Skeletal muscle cell (primary cell): ENCODE results near the gene LAMB4.
"Not testable (repeated sequence)": the region's sequence is repeated elsewhere in the genome, so short reads cannot be mapped to it uniquely, and the experiment has no call there.

ENCODE experiments used
- DNase-seq: peaks from one replicate; pipeline ENCODE4 v3.0.0-alpha.2; 2010; ENCODE audit warnings: low read depth
- H3K4me3 ChIP-seq: 2 replicates; pipeline ENCODE4 v1.5.1; 2011; ENCODE audit warnings: low read depth, mild to moderate bottlenecking, control low read depth, low read length, moderate library complexity

Gene LAMB4

DNA sequence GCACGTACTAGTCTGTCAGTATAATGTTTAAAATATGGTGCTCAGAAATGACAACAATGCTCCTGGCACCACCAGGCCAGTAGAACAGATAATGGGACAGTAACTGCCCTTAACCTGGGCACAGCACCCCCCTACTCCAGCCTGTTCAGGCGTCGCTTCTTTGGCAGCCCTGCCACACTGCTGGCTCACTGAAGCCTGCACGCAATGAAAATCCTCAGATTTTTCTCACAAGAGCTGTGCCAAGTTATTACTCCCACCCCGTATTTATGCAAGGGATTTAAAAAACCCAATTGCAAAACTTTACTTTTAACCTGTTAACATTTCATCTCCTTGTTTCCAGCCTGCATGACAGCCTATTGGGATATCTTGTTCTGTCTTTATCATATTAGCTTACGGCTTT, 70.6 kb downstream of the LAMB4 start:
- H3K4me3 ChIP-seq = no peak overlapping the region
- no peak for DNase-seq

DNA sequence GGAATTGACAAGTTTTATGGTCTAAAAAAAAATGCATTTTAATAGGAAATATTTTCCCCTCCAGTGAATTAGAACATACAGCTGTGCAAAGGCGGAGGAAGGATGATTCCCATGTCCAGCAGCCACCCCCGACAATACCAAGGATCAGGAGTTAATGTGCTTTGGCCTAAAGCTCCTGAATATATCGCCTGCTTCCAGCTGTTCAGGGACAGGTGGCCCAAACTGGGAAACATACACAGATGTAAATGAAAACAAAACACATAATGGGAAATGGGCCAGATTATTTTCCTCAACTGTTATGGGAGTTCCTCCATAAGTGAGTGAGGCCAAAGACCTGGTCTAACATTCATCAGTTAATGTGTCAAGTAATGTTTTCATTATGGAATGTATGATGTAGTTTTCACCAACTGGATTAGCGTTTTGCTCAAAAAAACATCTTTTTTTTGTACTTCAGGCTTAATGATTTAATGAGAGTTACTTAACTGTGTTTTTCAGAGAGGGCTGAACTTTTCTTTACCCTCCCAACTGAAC, 72.1 kb downstream of the LAMB4 start:
- DNase-seq = no peak
- H3K4me3 ChIP-seq = no peak overlapping the region

DNA sequence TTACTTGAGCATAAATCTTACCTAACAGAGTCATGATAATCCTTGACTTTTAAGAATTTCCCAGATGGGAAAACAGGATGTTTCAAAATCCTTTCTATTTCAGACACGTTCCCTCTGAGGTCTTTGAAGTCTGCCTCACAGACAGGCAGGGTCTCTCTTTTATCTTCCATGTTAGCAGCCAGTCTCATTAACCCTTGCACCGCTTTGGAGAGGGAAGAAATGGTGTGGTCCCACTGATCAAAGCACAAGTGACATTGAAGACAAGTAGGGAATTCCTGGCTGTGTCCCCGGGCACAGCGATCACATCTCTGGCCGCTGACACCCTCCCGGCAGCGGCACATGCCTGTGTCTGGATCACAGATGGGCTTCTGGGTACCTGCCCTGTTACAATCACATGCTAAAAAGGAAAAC, 74.5 kb downstream of the LAMB4 start:
- no peak for DNase-seq
- H3K4me3 ChIP-seq = no peak overlapping the region

DNA sequence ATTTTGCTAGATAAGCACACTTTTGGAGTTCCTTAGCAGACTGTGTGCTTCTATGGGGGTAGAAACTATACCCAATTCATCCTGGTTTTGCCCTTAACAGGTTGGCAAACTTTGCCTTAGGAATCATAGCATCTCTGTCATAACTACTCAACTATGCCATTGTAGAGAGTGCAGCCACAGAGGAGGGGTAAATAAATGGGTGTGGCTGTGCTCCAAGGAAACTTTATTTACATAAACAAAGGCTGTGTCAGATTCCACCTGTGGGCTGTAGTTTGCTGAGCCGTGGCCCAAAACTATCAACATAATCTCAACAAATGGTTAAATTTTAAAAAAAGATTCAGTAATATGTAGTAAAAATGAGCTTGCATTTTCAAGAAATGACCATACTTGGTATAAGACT, 75.6 kb downstream of the LAMB4 start:
- DNase-seq = no peak
- H3K4me3 ChIP-seq = no peak overlapping the region

DNA sequence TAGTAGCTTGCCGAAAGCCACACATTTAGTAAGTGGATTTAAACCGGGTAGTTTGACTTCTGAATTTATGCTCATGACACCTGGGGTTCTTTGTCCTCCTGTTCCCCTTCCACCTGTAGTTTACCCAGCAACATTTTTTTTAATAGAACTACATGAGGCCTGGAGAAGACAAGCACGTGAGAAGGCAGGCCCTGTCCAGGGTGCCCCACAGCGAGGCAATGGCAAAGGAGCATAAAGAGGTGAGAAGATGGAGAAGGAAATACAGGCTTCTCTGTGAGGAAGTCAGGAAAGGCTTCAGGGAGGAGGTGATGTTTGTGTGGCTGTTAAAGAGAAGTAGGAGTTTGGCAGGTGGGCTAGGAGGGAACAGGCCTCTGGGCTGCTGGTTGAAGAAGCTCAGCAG, 76.9 kb downstream of the LAMB4 start:
- no peak for DNase-seq
- no peak overlapping the region for H3K4me3 ChIP-seq

DNA sequence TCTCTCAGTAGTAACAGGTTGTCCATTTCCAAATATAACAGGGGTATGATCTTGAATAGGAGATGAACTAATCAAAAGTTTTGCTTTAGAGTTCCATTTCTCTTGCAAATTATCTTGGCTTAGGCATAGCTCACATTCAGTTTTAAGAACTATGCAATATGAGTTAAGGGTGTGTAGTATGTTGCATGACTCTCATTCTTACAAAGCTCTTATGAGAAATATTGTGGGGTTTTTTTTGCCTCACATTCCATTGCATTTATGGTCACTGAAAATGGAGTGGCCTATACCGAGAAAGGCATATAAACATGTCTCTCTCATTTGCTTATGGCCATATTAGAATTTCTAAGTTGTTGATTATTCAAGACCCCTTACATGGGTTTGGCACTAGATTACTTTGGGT, 78.7 kb downstream of the LAMB4 start:
- DNase-seq = no peak
- no peak overlapping the region for H3K4me3 ChIP-seq

DNA sequence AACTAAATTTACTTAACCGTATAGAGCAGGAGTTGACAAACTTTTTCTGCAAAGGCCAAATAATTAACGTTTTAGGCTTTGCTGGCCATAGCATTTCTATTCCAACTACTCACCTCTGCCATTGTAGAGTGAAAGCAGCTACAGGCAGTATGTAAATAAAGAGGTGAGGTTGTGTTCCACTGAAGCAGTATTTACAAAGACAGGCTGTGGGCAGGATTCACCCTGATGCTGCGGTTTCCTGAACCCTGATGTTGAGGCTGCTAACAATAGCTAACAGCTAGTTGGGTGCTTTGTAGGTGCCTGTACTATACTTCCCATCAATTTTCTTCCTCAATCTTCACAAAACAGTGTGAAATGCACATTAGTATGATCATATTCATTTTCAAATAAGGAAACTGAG, 80.2 kb downstream of the LAMB4 start:
- no peak for DNase-seq
- H3K4me3 ChIP-seq = no peak overlapping the region

DNA sequence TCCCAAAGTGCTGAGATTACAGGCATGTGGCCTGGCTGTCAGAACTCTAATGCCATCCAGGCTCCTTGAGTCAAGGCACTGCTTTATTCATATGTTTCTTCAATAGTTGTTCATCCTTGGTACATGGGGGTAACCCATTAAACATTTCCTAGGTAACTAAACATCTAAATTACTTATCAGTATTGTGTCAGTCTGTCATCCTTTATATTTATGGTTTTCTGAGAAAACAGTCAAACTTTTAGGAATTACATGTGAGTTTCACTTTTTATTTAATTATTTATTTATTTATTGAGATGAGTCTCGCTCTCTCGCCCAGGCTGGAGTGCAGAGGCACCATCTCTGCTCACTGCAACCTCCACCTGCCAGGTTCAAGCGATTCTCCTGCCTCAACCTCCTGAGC, 81.7 kb downstream of the LAMB4 start:
- DNase-seq = no peak
- H3K4me3 ChIP-seq = no peak overlapping the region

DNA sequence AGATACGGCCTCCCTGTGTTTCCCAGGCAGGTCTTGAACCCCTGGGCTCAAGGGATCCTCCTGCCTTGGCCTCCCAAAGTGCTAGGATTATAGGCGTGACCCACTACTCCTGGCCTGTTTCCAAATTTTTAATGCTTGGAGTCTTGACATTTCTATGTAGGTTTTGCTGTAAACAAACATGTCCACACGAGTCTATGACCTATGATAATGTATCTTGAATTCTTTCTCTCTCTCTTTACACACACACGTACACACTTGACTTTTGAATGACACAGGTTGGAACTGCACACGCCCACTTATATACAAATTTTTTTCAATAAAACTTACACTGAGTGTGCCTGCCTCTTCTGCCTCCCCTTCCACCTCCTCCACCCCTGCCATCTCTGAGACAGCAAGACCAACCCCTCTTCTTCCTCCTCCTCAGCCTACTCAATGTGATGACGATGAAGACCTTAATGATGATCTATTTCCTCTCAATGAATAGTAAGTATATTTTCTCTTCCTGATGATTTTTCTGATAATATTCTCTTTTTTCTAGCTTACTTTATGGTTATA, 83.1 kb downstream of the LAMB4 start:
- no peak overlapping the region for H3K4me3 ChIP-seq

DNA sequence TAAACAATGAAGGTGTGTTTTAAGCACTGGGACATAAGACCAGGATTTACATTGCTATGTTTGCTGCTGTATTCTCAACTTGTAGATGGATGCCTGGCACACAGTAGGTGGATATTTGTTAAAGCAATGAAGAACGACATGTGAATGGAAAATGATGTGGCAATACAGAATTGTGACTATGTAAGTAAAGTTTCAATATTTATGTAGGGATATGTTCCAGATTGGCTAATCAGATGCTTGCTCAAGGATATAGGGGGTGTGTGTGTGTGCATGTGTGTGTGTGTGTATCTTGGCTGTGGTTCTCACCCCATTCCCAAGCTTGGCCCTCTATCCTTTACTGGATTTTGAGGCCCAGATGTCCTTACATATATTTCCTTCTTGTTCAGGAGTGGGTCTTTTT, 84.5 kb downstream of the LAMB4 start:
- DNase-seq = peak; percentile 74
- H3K4me3 ChIP-seq = no peak overlapping the region

More for the DNA sequence above, 83.1 kb downstream of the LAMB4 start:
- DNase-seq = no peak

DNA sequence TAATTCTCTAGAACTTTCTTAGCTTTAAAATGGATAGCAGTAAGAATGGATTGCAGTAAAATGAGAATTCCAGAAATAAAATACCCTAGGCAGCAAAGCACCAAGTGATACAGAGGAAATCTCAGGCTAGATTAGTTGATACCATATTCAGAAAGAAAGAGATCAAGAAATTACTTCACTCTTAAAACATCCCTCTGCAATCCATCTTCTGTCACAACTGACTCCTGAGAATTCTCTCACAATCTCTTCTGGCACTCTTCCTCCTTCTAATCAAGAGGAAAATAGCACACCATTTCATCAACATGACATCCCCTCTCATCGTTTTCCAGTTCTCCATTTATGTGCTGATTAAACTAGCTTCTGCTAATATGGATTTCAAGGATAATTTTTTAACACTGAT, 85.0 kb downstream of the LAMB4 start:
- no peak overlapping the region for H3K4me3 ChIP-seq
- peak; percentile 57 for DNase-seq

DNA sequence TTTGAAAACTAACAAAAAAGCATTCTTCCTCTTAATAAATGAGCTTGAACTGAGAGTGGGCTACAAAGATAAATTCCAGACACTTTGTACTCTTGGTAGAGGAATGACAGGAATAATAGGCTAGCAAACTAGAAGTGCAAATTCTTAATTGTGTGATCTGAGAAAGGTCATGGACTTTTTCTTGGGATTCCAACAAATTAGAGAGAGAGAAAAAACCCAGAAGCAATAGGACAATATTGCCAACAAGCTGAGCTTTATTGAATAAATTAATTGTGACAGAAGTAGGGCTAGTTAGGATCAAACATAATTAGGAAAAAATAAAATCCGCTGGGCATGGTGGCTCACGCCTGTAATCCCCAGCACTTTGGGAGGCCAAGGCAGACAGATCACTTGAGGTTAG, 85.8 kb downstream of the LAMB4 start:
- H3K4me3 ChIP-seq = no peak overlapping the region
- DNase-seq = no peak

DNA sequence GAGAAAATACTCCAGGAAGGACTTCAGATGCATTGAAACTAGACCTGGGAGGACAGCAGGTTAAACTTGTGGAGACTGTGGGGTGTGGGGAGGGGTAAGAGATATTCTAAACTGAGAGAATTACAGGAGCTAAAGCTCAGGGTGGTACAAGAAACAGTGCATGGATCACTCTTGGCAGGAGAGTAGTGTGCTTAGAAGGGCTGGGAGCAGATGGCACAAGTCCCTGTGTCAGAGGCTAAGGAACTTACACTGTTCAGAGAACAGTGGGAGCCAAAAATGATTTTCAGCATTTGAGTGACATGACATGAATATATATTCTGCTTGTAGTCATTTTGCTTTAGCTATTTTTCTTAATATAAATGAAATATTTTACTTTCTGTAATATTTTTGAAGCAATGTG, 91.2 kb downstream of the LAMB4 start:
- no peak overlapping the region for H3K4me3 ChIP-seq
- no peak for DNase-seq

DNA sequence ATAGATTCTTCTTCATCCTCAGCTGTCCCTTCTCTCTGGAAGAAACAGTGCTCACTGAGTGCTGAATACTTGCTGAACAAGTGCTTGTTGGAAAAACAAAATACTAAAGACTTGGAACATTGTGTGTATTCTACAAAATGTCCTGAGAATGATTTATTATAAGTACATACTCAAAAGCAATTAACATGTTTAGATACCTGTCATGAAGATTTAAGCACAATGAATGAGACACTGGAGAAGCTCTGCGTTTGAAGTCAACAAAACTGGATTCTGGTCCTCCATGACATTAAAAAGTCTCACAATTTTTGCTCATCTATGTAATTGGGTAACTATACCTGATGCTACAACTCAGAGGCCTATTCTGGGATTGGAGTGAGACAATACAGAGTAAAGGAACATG, 92.4 kb downstream of the LAMB4 start:
- H3K4me3 ChIP-seq = no peak overlapping the region
- DNase-seq = no peak

DNA sequence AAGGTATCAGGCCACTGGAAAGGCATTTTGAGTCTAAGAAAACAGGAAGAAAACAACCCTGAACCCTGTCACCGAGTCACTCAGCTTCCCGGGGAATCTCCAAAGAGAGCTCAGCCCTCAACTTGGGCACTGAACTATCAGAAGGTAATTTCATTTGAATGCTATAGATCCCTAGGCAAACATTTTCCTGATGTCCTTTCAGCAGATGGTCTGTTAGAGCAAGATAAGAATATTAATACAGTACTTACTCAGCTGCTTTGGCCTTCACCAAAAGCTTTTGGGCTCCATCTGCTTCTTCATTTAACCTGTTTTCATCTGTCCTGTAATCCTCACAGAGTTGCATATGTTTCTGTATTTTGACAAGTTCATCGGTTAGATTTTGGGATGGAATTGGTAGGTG, 93.0 kb downstream of the LAMB4 start:
- no peak for DNase-seq

DNA sequence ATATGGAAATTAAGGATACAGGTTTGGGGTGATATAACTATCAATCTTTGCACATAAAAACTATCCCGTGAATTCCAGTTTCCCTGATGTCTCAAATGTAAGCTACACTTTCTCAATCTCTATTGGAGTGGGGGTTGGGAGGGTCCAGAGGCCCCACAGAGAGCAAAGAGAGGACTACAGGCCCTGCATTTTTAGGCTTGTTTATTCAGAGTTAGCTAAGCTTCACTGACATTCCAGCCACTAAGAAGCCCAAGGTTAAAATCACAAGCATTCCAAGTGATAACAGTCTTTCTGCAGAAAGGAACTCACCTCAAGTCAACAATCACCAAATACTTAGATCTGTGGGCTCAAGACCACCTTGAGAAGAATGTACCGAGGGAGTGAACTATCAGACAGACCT, 95.6 kb downstream of the LAMB4 start:
- DNase-seq = no peak
- no peak overlapping the region for H3K4me3 ChIP-seq

More for the DNA sequence above, 93.0 kb downstream of the LAMB4 start:
- H3K4me3 ChIP-seq = no peak overlapping the region

DNA sequence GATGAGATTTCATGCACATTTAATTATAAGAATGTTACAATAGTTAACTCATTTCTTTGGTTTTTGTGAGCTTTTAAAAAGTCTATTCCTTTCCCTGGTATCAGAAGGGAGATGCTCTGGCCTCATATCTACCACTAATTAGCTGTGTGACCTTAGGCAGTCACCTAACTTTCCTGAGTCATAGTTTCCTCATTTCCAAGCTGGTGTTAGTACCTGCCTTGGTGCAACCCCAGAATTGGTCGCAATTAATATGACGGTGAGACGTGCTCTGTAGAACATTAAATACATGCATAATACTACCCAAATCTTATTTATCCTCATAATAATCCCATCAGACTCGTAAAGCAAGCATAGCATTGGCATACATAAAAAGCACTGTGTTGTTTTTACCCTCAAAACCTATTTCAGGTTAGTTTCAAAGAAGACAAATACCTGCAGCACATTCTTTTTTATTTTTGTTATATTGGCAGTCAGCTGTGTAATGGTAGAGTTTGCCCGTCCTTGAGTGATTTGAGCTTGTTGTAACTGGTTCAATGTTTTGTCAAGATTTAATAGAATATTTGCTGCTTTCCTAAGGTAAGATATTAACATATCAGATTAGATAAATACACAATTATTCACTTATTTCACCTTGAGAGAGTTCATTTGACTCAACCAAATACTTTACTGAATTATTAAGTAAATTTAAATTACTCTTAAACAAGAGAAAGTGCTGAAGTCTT, 96.2 kb downstream of the LAMB4 start:
- DNase-seq = no peak
- no peak overlapping the region for H3K4me3 ChIP-seq

DNA sequence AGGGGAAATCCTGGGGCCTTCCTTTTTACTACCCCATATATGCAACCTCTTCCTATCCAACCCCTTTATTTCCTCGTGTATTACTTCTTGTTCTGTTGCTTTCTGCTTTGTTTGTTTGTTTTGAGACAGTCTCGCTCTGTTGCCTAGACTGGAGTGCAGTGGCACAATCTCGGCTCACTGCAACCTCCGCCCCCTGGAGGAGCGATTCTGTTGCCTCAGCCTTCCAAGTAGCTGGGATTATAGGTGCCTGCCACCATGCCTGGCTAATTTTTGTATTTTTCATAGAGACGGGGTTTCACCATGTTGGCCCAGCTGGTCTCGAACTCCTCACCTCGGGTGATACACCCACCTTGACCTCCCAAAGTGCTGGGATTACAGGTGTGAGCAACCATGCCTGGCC, 96.9 kb downstream of the LAMB4 start:
- DNase-seq, H3K4me3 ChIP-seq: not testable (repeated sequence)

DNA sequence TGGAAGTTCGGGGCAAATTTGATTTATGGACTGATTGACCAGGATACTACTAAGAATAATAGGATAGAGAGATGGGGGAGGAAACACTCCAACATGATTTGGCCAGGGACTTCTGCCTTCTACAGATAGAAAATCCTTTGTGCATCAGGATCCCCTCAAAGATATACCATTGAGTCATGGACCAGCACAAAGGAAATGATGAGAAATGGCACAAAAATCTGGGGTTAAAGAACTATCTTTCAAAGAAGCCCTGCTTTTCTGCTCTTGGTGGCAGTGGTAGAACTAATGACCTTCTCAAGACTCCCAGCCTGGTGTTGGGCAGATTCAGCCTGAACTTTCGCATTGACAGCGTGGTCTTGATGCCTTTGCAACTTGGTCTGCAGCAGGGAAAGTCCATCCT, 99.6 kb downstream of the LAMB4 start:
- H3K4me3 ChIP-seq = no peak overlapping the region
- DNase-seq = no peak

DNA sequence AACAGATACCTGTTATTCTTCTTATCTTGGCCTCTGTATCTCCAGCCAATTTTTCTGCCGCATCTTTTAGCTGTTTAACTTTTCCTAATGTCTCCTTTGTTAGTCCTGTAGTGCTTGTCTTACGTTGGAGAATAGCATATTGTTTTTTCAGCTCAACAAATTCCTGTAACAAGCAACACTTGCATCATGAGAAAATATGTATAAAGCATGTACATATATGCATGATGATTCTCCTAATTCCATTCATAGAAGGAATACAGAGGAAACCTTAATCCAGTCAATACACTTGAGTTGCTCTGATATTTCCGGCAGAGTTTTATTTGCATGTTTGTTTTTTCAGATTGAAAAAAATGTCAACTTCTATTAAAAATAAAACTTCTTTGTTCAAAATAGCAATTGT, 101.1 kb downstream of the LAMB4 start:
- no peak for DNase-seq
- H3K4me3 ChIP-seq = no peak overlapping the region

DNA sequence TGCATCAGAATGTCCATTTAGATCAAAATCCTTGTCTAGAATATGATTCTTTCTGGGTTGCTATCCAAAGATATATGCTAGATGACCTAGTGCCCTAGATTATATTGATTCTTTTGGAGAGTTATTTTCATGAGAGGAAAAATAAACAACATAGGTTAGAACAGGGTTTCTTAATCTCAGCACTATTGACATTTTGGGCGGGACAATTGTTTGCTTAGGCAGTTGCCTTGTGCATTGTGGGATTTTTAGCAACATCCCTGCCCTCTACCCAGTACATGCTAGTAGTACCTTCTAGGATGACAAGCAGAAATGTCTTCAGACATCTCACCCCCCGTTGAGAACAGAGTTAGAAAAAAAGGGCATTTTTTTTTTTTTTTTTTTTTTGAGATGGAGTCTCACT, 102.0 kb downstream of the LAMB4 start:
- no peak for DNase-seq
- no peak overlapping the region for H3K4me3 ChIP-seq
